ENCODE data around the gene GALNT13.

- TF ChIP-seq SIN3A (IDR thresholded peaks at IDR 0.05; ENCODE audit: borderline replicate concordance, insufficient read depth, low read length) (no peak), POLR2AphosphoS5 (IDR thresholded peaks at IDR 0.05; ENCODE audit: low read depth, low read length) (no peak), TAF1 (IDR thresholded peaks at IDR 0.05; ENCODE audit: borderline replicate concordance, insufficient read depth, low read length) (no peak), REST (IDR thresholded peaks at IDR 0.05; ENCODE audit: insufficient read depth in 1 of 2, low read depth in 2 of 2, low read length in 2 of 2) (no peak), FOXP2 (optimal IDR thresholded peaks at IDR 0.05; ENCODE audit: borderline replicate concordance, extremely low read depth, extremely low read length, insufficient read depth) (no peak)
Observed at GRCh38 chr2:154231021-154231420, 359.3 kb downstream of the GALNT13 start.

Measured in PFSK-1 (cell line).